SIG-M5 (cell line): ENCODE results near the gene MAP3K21.

Experiments used
- DNase-seq: peaks from one replicate; lab custom pipeline; 2025; lab: John Stamatoyannopoulos, UW

Gene MAP3K21

DNA sequence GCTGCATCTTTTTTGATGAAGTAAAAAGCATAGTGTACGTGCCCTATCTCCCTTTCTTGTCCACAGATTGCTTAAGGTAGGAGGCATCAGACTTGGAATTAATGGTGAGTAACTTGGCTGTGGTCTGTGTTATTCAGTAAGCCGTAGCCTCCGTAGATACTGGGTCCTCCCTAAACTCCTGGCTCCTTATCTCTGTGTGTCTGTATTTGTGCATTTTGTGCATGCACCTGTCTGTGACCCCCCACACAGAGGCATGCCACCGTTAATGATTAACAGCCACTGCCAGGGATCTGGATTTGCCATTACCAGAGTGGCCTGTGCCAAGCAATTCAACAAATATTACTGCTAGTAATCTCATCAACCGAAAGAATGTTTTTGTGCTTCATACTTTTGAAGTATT lies 31.9 kb downstream of the MAP3K21 start:
- no peak for DNase-seq

DNA sequence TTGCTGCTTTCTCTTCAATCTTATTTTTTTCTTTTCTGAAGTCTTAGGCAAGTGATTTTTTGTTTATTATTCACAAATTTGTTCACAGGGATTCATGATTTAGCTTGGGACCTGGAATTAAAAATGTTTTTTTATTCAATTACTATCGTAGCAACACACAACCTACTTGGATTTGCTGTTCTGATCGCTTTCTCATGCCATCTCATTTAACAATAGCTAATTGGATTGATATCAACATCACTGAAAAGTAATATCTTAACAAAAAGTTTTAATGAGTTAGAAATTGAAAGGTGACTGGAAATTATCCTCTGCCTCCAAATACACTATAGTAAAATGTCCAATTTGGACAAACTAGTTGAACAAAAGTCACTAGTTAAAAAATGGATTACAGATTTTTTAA lies 32.4 kb downstream of the MAP3K21 start:
- no peak for DNase-seq

DNA sequence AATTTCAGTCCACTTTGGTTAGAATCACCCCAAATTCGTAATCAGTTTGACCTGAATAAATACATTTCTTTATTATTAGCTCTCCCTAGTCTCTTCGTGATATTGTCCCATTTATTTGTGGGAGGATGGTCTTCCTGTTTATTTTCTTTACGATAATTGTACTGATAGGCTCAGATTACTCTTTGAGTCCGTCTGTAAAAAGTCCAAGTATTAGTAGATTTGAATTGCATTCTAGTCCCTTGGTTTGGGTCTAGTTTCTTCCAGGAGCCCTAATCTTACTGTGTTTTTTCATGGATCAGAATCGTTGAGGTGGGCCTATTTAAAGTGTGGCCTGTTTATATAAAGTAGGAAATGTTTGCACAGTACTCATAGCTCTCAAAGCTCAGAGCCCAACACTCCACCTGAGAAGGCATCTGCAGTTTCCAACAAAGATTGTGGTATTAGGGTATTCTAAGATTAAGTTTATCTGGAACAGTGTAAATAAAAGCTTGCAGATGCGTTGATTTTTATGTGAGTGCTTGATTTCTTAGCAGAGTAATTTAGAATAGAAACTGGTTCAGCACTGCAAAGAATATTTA lies 33.1 kb downstream of the MAP3K21 start:
- DNase-seq = no peak

GRCh38 chr1:233361876-233362275 lies 34.4 kb downstream of the MAP3K21 start:
- DNase-seq = no peak

- DNase-seq = no peak
Observed at GRCh38 chr1:233362743-233363142, 35.2 kb downstream of the MAP3K21 start.

DNA sequence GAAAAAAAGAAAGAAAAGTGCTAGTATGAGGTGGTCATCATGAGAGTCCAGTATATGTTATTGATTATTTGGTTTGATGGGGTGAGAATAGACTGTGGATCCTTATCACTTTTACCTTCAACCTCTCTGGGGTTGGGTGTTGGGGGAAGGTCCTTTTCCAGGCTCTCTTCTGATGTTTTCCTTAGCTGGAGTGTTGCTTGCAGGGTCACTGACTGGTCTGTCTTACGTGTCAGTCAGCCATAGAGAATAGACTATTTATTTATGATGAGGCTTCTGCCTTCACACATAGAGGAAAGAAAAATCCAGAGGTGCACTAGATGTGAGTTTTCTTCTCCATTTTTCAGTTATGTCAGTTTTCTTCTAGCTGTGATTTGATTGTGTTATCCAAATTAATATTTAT lies 36.5 kb downstream of the MAP3K21 start:
- DNase-seq = no peak

- no peak for DNase-seq
Observed at GRCh38 chr1:233364695-233365539, 37.4 kb downstream of the MAP3K21 start.

DNA sequence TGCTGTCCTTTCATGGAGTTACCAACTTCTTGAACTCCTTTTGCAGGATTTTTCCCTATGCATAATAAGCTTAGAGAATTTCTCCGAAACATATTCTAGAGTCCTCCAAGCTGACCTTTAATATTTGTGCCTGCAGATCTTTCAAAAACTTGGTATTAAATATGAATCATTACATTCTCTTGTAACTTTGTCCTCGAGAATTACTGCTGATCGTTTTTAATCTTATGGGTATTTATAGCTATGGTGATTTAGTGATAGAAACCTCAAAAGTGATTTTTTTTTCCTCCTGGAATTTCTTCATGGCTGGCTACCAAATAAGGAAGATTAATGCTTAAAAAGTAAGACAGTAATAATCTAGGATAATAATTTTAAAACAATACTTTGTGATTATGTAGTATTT lies 39.1 kb downstream of the MAP3K21 start:
- DNase-seq = no peak

DNA sequence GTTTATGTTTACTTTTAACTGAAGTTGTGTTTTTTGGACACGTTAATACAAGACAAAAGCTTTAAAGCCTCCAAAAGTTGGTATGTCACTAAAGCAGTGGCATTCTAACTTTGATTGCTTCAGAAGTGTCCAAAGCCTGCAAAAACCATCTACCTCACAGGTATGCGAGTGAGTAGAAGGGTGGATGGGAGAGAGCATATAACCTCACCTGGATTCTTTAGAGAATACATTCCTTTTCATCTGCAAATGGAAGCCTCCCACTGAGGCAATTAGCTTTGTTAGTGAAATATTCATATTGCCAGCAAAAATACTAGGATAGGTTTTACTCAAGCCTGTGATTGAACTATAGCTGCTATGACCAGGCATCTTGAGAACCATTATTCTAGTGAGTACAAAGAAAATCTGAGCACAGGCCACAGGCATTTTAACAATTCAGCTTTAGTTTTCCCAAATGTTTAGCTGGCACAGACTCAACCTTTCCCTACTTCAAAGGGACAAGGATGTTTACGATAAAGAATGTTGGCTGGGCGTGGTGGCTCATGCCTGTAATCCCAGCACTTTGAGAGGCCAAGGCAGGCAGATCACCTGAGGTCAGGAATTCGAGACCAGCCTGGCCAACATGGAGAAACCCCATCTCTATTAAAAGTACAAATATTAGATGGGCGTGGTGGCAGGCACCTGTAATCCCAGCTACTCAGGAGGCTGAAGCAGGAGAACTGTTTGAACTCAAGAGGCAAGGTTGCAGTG lies 39.7 kb downstream of the MAP3K21 start:
- DNase-seq = no peak

GRCh38 chr1:233368106-233368788 lies 40.7 kb downstream of the MAP3K21 start:
- DNase-seq = no peak

DNA sequence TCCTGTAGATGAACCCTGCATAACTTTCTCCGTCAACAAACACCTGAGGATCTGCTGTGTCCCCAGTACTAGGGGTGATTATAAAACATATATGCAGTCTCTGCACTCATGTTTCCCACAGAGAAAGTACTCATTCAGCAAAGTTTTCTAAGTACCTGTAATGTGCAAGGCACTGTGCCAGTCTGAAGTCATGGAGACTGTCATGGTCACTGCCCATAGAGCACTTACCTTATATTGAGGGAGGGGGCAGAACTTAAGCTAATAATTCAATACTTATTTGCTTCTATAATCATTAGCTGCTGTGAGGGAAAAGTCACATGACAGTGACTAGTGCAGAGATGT lies 41.2 kb downstream of the MAP3K21 start:
- DNase-seq = no peak

- no peak for DNase-seq
Observed at GRCh38 chr1:233372218-233373120, 44.9 kb downstream of the MAP3K21 start.

DNA sequence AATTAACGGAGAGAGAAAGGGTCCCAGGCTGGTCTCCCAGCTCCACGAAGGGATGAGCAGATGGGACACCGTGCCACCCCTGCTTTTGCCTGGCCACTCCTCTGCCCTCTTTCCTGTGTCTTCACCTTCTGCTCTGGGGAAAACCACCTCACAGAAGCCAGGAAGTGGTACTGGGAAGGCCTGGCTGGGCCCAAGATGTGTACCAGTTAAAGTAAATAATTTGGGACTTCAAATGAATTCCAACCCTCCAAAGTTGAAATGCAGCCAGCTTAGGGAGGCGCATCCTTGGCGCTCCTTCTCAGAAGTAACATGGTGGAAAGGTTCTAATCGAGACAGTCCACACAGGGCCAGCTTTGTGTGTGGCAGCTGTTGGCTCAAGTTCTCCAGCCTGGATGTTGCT lies 45.7 kb downstream of the MAP3K21 start:
- DNase-seq = no peak

GRCh38 chr1:233375653-233376052 lies 48.1 kb downstream of the MAP3K21 start:
- DNase-seq = no peak

DNA sequence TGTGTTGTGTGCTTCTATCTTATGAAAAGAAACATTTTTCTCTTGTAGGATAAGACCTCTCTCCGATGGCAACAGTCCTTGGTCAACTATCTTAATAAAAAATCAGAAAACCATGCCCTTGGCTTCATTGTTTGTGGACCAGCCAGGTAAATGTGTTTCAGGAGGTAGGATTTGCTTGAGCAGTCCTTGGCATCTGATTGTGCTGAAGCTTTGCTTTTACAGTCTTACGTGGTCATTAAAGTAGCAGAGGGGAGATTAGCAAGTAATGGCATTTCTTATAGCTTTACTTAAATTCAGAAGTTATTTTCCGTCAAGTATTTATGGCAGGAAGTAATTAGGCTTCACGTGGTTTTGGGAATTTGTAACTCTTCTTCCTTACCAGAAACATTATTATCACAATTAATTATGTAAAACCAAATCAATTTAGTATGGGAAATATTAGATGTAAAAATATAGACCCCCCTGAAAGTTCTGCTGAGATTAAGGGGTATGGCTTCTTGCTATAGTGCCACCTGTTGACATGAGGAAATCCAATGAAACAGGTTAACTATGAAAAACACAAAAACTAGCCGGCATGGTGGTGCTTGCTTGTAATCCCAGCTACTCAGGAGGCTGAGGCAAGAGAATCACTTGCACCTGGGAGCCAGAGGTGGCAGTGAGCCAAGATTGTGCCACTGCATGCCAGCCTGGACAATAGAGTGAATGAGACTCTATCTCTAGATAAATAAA lies 49.0 kb downstream of the MAP3K21 start:
- no peak for DNase-seq

GRCh38 chr1:233379869-233380438 lies 52.4 kb downstream of the MAP3K21 start:
- DNase-seq = no peak

DNA sequence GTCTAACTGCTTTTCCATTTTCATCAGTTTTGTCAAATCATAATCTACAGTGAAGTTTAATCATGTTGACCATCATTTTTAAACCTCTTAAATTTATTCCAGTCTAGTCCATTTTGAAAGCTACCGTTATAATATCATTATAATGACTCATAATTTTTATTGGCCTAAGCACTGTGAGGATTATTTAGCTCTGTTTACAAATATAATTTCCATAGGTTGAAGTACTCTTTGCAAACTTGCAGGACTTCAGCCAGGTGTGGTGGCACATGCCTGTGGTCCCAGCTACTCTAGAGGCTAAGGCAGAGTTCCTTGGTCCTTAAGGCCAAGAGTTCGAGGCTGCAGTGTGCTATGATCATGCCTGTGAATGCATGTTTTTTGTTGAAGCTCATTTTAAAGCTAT lies 54.3 kb downstream of the MAP3K21 start:
- no peak for DNase-seq

- no peak for DNase-seq
Observed at GRCh38 chr1:233383984-233384383, 56.5 kb downstream of the MAP3K21 start.

GRCh38 chr1:233386336-233386735 lies 58.8 kb downstream of the MAP3K21 start:
- no peak for DNase-seq

DNA sequence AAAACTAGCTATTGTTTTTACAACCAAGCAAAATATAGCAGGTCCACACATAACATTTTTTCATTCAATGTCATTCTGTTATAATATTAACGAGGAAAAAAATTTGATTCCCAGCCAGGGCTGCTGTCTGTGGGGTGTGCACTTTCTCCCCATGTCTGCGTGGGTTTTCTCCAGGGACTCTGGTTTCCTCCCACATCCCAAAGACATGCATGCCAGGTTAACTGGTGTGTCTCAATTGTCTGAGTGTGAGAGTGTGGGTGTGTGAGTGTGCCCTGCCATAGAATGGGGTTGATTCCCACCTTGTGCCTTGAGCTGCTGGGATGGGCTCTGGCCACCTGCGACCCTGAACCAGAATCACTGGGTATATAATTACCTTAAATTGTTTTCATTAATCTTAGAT lies 60.1 kb downstream of the MAP3K21 start:
- DNase-seq = no peak

DNA sequence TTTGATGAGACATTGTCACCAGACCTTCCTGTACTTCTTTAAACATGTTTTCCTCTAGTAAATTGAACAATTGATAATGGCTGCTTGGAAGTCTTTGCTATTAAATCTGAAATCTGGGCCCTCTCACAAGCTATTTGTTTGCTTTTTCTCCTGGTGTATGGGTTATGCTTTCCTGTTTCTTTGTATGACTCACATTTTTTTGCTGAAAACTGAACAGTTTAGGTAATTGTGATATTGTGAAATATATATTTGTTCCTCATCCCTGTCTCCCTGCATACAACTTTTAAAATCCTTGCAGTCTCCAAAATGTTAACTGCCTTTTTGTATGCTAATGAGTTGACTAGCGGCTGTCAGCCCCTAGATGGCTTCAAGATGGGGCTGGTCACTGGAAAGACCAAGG lies 61.6 kb downstream of the MAP3K21 start:
- DNase-seq = no peak
